Glutamatergic neuron (in vitro differentiated cells): ENCODE results near the gene COQ9. TPM values are rescaled to one million over a fixed set of nuclear protein-coding genes. Genes with fewer than 3 reads are reported as not detected.

Source experiments
- DNase-seq: peaks from one replicate; pipeline ENCODE4 v3.0.0; 2022
- H3K27ac Mint-ChIP-seq: one replicate; pipeline ENCODE4 v1.8.0; 2020; ENCODE audit warnings: mild to moderate bottlenecking, mixed read lengths, inconsistent platforms; ENCODE audit not compliant: unreplicated experiment
- H3K27me3 Mint-ChIP-seq: one replicate; pipeline ENCODE4 v1.8.0; 2020; ENCODE audit warnings: mild to moderate bottlenecking, moderate library complexity, mixed read lengths, inconsistent platforms; ENCODE audit not compliant: unreplicated experiment
- H3K36me3 Mint-ChIP-seq: one replicate; pipeline ENCODE4 v1.8.0; 2020; ENCODE audit warnings: mild to moderate bottlenecking, mixed read lengths, inconsistent platforms; ENCODE audit not compliant: unreplicated experiment
- H3K4me1 Mint-ChIP-seq: one replicate; pipeline ENCODE4 v1.8.0; 2020; ENCODE audit warnings: mild to moderate bottlenecking, low read depth, mixed read lengths, inconsistent platforms; ENCODE audit not compliant: unreplicated experiment
- H3K4me3 Mint-ChIP-seq: one replicate; pipeline ENCODE4 v1.8.0; 2020; ENCODE audit warnings: mild to moderate bottlenecking, mixed read lengths, inconsistent platforms; ENCODE audit not compliant: unreplicated experiment
- H3K9me3 Mint-ChIP-seq: one replicate; pipeline ENCODE4 v1.8.0; 2020; ENCODE audit warnings: mild to moderate bottlenecking, moderate library complexity, mixed read lengths, inconsistent platforms; ENCODE audit not compliant: unreplicated experiment
- CTCF ChIP-seq: fragments of 200-600 bp; sonication (generic); IDR thresholded peaks from one replicate; pipeline ENCODE4 v1.5.0; 2021; ENCODE audit not compliant: partially characterized antibody, unreplicated experiment
- total RNA-seq: library from RNA; stranded (reverse); fragmentation: NEBNext Ultra II Directional; extraction: Animal tissue kit (Norgen Biotek cat#: 25700); gene quantifications from one replicate; pipeline ENCODE4 v1.2.1, GENCODE V29; 2021; ENCODE audit not compliant: unreplicated experiment

COQ9 gene
- total RNA-seq, 1 donor from 2014 or later, result 45.1 TPM

GRCh38 chr16:57485091-57485915 lies 38.0 kb downstream of the COQ9 start:
- H3K4me1 Mint-ChIP-seq, result peaks cover 12% of the 10 kb centered on the region
- TF ChIP-seq CTCF, result no peak
- peaks cover 5% of the 10 kb centered on the region for H3K27me3 Mint-ChIP-seq
- peaks cover 4% of the 10 kb centered on the region for H3K9me3 Mint-ChIP-seq
- H3K36me3 Mint-ChIP-seq, result no peaks in the 10 kb centered on the region
- peak overlapping the region; percentile 84 for H3K4me3 Mint-ChIP-seq
- no peak for DNase-seq
- no peak overlapping the region for H3K27ac Mint-ChIP-seq

DNA sequence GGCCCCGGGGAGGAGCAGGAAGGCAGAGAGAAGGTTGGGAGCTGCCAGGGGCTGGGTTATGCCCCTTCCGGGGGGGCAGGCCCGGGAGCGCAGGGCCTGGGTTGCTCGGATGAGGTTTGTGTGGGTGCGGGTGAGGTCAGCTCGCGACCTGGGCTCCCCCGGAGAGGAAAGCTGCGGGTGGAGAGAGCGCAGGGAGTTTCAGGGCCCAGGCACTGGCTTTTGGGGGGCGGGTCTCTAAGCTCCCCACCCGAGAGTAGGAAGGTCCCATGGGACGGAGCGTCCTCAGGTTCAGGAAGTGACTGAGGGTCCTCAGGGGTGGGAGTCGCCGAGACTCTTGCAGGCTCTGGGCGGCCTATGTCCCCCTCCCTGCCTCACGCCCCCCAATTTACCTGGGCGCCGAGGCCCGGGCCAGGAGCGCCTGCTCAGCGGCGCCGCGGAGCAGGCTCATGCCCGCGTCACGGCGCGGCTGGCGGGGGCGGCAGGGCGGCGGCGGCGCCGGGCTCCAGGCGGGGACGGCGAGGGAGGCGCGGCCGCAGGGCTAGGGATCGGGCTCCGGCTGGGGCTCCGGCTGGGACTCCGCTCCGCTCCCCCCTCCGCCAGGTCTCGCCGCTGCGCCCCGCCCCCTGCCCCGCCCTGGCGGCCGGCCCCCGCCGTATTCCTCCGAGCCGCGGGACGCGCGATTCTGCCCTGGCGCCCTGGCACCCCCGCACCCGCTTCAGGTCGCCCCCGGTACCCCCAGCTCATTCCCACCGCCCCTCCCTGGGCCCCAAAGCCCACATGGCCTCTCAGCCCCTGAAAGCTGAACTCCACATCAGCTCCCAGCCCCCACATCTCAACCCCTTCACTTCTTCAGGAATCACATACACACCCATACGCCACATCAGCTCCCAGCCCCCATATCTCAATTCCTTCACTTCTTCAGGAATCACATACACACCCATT lies 38.9 kb downstream of the COQ9 start, which contains the start of gene DOK4:
DOK4 (minus strand) TSS at position 578 of the 942 bp plus-strand sequence. CDS start 6,986 bp downstream, outside the sequence.
- peak within 1 kb of the TSS; percentile 20 for H3K27ac Mint-ChIP-seq
- peak within 1 kb of the TSS; percentile 84 for H3K4me3 Mint-ChIP-seq
- no peaks in the 10 kb centered on the region for H3K36me3 Mint-ChIP-seq
- peak; percentile 90 for DNase-seq
- H3K9me3 Mint-ChIP-seq, result peaks cover 4% of the 10 kb centered on the region
- TF ChIP-seq CTCF, result no peak
- H3K27me3 Mint-ChIP-seq, result peaks cover 3% of the 10 kb centered on the region
- H3K4me1 Mint-ChIP-seq, result peaks cover 10% of the 10 kb centered on the region

- H3K36me3 Mint-ChIP-seq, result no peaks in the 10 kb centered on the region
- peaks cover 4% of the 10 kb centered on the region for H3K9me3 Mint-ChIP-seq
- peaks cover 3% of the 10 kb centered on the region for H3K27me3 Mint-ChIP-seq
- H3K4me3 Mint-ChIP-seq, result peak overlapping the region; percentile 72
- DNase-seq, result no peak
- peak overlapping the region; percentile 20 for H3K27ac Mint-ChIP-seq
- no peak for TF ChIP-seq CTCF
- H3K4me1 Mint-ChIP-seq, result peaks cover 10% of the 10 kb centered on the region
Observed at GRCh38 chr16:57486858-57487834, 39.9 kb downstream of the COQ9 start.

DNA sequence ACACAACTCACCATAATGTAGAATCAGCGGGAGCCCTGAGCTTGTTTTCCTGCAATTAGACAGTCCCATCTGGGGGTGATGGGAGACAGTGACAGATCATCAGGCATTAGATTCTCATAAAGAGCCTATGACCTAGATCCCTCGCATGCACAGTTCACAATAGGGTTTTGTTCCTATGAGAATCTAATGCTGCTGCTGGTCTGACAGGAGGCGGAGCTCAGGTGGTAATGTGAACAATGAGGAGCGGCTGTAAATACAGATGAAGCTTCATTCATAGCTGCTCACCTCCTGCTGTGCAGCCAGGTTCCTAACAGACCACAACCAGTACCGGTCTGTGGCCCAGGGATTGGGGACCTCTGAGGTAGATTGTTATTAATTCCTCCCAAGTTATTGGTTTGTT lies 42.0 kb downstream of the COQ9 start:
- Mint-ChIP-seq H3K4me1 (peaks cover 10% of the 10 kb centered on the region), H3K9me3 (peaks cover 2% of the 10 kb centered on the region), H3K36me3 (no peaks in the 10 kb centered on the region), H3K4me3 (no peak overlapping the region), H3K27ac (no peak overlapping the region), H3K27me3 (peaks cover 3% of the 10 kb centered on the region)
- no peak for TF ChIP-seq CTCF
- no peak for DNase-seq
